Measurements from ENCODE around the gene VTN.
A peak's percentile ranks its signal among the peaks of the same experiment; 100 is the strongest.

VTN gene

GRCh38 chr17:28394337-28395116 lies 24.4 kb upstream of the VTN start:
- no peak for FAIRE-seq

GRCh38 chr17:28392491-28392890 lies 22.4 kb upstream of the VTN start:
- no peak for FAIRE-seq

- FAIRE-seq: no peak
These were observed 21.3 kb upstream of the VTN start for GRCh38 chr17:28391401-28391800.

GRCh38 chr17:28390984-28391383 lies 20.9 kb upstream of the VTN start:
- FAIRE-seq: no peak

GRCh38 chr17:28390563-28390962 lies 20.5 kb upstream of the VTN start:
- FAIRE-seq: no peak

- no peak for FAIRE-seq
These were observed 20.0 kb upstream of the VTN start for GRCh38 chr17:28390141-28390540.

GRCh38 chr17:28388106-28388505 lies 18.0 kb upstream of the VTN start:
- FAIRE-seq: no peak

GRCh38 chr17:28386391-28386790 lies 16.3 kb upstream of the VTN start:
- no peak for FAIRE-seq

- FAIRE-seq: no peak
These were observed 15.3 kb upstream of the VTN start for GRCh38 chr17:28385406-28385805.

GRCh38 chr17:28385037-28385400 lies 14.9 kb upstream of the VTN start:
- no peak for FAIRE-seq

GRCh38 chr17:28384281-28385036 lies 14.4 kb upstream of the VTN start:
- no peak for FAIRE-seq

GRCh38 chr17:28381141-28381825 lies 11.2 kb upstream of the VTN start:
- FAIRE-seq: no peak

- no peak for FAIRE-seq
These were observed 10.0 kb upstream of the VTN start for GRCh38 chr17:28379814-28380801.

GRCh38 chr17:28372945-28373274 lies 2.8 kb upstream of the VTN start:
- no peak for FAIRE-seq

GRCh38 chr17:28372203-28372944 lies 2.3 kb upstream of the VTN start:
- FAIRE-seq: no peak

GRCh38 chr17:28371245-28372202 lies 1.4 kb upstream of the VTN start, which contains the start of gene SARM1:
SARM1 (plus strand) TSS chr17:28371694; CDS start chr17:28372033, 339 bp downstream.
- peak; percentile 62 for FAIRE-seq

- no peak for FAIRE-seq
These were observed 617 bp upstream of the VTN start for GRCh38 chr17:28370744-28371103.

- no peak for FAIRE-seq
These were observed 448 bp downstream of the VTN start for GRCh38 chr17:28369684-28370034.

GRCh38 chr17:28368915-28369683 lies 1.0 kb downstream of the VTN start:
- FAIRE-seq: no peak

- FAIRE-seq: no peak
These were observed 1.7 kb downstream of the VTN start for GRCh38 chr17:28368306-28368831.
